ENCODE results near the gene POU2F2.
A peak's percentile ranks its signal among the peaks of the same experiment; 100 is the strongest.

The POU2F2 gene

GRCh38 chr19:42154471-42155323, 22.5 kb upstream of the POU2F2 start:
- no peak for DNase-seq (ENCODE audit: low read depth in 2 of 2)

DNA sequence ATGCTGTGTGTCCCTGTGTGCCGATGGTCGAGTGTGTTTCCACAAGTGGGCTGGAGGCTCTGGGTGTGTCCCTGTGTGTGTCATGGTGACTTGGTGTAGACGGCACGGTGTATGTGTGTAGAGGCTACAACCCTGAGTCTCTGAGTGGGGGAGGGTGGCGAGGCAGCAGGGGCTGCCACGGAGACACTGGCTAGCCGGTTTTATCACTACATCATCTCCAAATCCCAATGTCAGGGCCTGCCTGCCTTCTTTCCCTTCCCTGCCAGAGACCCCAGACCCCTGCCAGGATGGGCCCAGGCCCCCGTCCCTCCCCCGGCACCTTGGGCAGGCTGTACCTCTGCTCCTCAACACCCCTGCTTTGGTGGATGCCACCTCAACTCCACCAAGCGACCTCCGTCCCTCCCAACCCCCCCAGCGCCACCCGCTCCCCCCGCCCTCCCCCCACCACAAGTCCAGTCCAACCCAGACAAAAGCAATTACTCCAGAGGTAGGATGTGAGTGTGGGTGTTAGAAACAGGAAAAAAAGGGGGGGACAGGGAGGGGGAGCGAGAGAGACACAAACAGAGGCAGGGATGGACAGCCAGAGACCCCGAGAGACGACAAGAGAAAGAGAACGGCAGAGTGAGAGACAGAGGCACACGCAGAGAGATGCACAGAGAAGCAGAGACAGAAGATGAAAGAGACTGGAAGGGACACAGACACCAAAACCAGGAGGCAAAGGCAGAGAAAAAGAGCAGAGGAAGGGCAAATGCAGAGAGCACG, 21.6 kb upstream of the POU2F2 start:
- no peak for DNase-seq (ENCODE audit: low read depth in 2 of 2)

- no peak for DNase-seq (ENCODE audit: low read depth in 2 of 2)
These were observed 20.8 kb upstream of the POU2F2 start for GRCh38 chr19:42152910-42153671.

DNA sequence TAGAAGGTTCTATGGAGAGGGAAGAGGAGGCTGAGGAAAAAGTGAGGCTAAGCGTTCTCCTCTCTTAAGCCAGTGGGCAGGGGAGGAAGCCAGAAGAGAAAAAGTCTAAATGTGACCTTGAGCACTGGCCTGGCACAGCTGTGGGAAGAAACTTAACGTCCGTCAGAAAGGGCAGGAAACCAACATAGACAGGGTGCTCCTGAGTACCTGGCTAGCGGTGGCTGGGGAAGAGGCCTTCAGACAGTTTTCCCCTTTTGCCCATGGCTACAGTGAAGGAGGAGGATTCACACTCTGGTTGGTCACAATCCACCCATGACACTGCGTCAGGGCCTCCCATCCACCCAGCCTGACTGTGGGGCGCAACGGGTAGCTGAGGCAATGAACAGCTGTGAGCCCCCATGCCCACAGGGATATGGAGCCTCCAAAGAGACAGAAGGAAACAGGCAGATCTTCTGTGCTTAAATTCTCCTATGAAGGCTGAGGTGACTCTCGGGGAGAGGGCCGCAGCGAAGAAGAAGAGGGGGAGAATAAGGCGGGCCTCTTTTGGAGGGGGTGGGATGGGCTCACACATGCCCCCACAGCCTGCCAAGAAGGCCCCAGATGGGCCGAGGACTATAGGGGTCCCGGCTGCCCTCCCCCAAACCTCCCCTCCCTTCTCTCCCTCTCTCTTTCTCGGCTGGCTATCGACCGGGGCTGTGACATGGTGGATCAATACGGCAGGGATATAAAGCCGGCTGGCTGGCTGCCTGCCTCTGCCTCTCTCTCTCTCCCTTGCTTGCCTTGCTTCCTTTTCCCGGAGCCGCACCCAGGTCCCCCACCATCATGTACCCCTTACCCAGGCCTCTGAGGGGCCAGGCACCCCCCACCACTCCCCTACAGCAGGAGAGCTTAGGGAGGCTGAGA, 19.8 kb upstream of the POU2F2 start:
- DNase-seq (ENCODE audit: low read depth in 2 of 2): no peak

DNA sequence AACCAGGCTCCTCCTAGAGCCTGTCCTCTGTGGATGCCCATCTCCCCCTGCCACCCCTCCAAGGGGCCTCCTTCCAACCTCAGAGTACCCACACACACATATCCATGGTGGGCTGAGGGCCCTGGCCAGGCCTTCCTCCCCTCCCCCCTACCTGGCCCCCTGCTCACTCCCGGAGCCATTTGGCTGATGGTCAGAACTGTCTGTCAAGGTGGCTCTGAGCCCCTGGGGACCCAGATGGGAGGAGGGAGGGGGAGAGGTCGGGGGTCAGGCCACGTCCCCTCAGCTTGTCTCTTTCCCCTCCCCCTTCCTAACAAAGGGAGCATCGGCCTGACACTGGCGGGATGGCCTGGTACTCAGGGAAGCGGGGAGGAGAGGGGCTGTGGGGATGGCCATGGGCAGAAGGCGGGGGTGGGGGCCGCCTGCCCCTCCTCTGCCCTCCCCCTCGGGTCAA, 18.7 kb upstream of the POU2F2 start:
- no peak for DNase-seq (ENCODE audit: low read depth in 2 of 2)

DNA sequence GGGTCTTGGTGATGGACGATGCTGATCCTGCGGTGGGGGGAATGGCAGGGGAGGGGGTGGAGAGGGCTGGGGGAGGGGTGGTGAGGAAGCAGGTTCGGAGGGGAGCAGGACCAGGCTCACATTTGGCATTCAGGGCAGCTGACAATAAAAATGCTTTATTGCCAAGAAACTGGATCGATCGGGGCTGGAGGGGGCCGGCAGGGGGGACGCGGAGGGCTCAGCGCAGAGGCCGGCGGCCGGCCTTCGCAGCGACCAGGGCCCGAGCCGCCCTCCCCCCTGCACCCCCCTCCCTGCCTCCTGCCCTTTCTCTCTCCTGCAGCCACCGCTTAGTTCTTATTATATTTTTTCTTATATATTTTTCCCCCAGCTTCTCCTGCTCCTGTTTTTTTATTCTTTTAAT, 18.1 kb upstream of the POU2F2 start:
- DNase-seq (ENCODE audit: low read depth in 2 of 2): no peak

- no peak for DNase-seq (ENCODE audit: low read depth in 2 of 2)
These were observed 17.4 kb upstream of the POU2F2 start for GRCh38 chr19:42149447-42150202.

GRCh38 chr19:42148266-42148665, 16.0 kb upstream of the POU2F2 start:
- no peak for DNase-seq (ENCODE audit: low read depth in 2 of 2)

- DNase-seq (ENCODE audit: low read depth in 2 of 2): no peak
These were observed 11.3 kb upstream of the POU2F2 start for GRCh38 chr19:42143341-42144234.

GRCh38 chr19:42140125-42140754, 8.0 kb upstream of the POU2F2 start:
- DNase-seq (ENCODE audit: low read depth in 2 of 2): no peak

DNA sequence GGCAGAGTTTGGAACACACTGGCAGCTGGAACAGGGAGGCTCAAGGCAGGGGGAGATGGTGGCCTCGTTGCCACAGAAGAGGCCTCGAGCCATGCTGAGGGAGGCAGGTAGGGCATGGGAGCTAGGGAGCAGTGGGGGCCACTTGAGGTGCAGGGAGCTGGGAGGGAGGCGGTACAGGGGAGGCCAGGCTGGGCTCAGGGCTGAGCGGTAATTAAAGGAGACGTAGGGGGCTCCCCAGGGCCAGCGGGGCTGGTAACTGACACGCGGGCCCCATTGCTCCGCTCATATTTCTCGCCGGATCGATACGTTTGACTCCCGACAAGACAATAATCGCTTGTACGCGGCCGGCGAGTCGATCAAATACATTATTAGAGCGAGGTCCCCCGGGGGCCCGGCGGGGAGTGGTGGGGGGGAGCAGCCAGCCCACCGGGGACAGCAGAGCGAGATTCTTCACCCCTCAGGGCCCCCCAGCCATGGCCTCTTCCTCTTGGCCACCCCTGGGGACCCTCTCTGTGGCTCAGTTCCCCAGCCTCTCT, 2.4 kb upstream of the POU2F2 start:
- no peak for DNase-seq (ENCODE audit: low read depth in 2 of 2)

DNA sequence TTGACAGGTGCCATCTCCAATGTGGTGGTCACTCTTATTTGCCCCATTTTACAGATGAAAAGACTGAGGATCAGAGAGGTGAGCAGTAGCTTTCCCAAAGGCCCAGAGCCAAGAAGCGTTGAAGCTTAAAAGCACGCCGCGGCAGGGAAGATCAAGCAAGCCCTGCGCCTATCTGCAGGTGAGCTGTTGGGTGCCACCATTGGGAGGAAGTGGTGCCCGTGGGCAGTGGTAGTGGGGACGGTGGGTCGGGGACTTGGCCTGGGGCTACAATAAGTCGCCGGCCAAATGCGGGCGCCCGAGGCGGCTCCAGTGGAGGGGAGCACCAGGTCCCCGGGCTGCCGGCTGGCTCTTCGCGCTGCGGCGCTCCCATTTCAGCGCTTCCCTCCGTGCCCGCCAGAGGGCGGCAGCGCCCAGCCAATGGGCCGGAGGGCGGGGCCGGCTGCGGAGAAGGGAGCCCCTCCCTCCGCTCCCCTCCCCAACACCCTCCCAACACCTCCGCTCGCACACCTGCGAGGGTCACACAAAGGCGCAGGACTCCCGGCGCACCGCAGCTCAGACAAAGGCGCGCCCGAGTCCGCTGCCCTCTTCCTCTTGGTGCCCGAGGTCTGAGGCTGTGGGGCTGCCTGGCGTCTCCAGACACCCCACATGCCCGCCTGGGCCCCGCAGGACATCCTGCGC, 744 bp upstream of the POU2F2 start:
- peak; percentile 68 to 76 for DNase-seq (ENCODE audit: low read depth in 2 of 2)

DNA sequence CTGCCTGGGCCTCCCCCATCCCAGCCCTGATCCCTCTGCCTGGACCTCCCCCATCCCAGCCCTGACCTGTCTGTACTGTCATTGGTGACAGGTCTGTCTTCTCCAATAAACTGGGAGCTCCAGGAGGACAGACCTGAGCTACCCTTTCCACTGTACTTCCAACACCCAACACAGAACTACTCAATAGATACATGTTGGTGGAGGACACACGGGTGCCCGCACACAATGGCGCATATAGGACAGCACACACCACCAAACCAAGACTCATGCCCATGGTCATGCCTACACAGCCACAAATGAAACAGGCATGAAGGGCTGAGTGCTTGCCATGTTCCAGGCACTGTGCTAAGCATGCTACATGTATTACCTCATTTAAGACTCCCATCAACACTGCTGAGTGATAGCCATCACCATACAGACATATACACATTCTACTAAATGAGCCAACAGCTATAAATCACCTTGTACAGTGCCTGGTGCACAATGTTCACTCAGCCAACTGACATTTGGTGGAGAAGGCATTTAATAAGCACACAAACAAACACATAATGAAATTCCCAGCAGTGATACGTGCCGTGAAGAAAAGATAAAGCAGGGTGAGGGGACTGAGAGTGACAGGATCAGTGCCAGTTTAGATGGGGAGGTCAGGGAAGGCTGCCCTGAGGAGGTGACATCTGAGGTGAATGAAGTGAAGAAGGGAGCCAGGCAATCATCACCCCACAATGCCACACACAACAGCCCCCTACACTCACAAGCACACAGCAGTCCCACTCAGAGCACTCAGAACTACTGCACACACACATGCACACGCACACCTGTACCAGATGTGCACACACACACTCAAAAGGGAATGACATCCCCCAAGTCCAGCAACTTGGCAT, 857 bp downstream of the POU2F2 start:
- no peak for DNase-seq (ENCODE audit: low read depth in 2 of 2)

DNA sequence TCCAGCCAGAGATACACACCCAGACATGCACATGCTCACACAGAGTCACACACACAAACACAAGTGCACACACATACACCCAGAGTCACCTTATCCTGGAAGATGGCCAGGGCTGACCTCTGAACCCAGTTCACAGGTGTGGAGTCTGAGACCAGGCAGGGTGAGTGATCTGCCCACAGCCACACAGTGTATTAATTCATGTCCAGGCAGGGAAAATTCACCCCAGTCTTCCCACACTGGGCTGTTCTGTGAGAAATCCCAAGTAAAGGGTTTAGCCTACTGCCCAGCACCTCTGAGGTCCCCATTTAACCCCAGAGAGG, 2.0 kb downstream of the POU2F2 start:
- DNase-seq (ENCODE audit: low read depth in 2 of 2): no peak

DNA sequence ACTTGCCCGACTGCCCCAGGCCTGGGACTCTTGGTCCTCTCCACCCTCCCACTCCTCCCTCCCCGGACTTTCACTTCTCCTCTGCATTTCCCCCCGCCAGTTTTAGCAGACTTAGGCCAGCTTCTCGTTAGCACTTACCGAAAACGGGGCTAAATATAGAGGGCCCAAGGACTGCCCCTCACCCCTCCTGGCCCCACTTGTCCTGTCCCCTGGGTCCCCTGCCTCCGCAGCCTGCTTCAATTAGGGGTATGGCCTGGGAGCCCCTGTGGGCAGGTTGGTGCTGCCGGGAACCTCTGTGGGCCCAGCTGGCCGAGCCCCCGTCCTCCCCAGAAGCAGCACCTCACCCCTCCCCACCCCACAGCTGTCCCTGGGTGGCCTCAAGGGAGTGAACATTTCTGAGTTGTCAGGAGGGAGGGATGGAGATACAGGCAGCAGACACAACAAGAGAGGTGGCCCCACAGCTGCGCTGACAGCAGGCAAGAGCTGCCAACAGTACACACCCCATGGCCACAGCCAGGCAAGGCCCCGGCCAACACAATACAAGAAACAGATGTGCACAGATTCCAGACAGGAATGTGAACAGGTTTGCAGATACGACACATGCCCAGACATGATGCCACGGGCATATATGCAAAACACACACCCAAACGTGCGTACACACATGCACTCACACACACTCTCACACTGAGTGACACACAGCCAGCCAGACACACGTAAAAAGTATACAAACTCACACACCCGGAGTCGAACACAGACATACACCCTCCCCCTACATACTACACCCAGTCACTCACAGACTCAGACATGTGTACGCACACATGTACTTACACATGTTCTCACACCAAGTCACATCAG, 2.6 kb downstream of the POU2F2 start:
- no peak for DNase-seq (ENCODE audit: low read depth in 2 of 2)

GRCh38 chr19:42126574-42126973, 5.7 kb downstream of the POU2F2 start:
- no peak for DNase-seq (ENCODE audit: low read depth in 2 of 2)

Measured in stimulated activated CD4-positive, alpha-beta T cell treated with anti-CD3 and anti-CD28 coated beads, Interleukin-12 subunit alpha, Interleukin-12 subunit beta, amount 100 ng/mL, for 24 hours (primary cell).